Tibial nerve (tissue), 4 donors: Measurements from ENCODE around the gene HDDC3. TPM values are rescaled to one million over a fixed set of nuclear protein-coding genes. Genes with fewer than 3 reads are reported as not detected.

ENCODE experiments used
- DNase-seq, 2 donors: peaks; one replicate each; pipeline ENCODE4 v3.0.0-alpha.2; 2019; ENCODE audit warnings: low spot score in 2 of 2
- H3K27ac ChIP-seq, 4 donors: fragments of 200-600 bp; sonication (generic) in 3 of 4; one replicate each; pipeline ENCODE4 v1.5.1; 2017 to 2019; ENCODE audit warnings: mild to moderate bottlenecking in 1 of 4
- H3K27me3 ChIP-seq, 2 donors: fragments of 200-600 bp; sonication (generic) in 1 of 2; one replicate each; pipeline versions ENCODE4 v1.5.1 to v1.6.0; 2017 to 2019
- H3K36me3 ChIP-seq, 3 donors: fragments of 200-600 bp; sonication (generic); one replicate each; pipeline ENCODE4 v1.5.1; 2018 to 2019
- H3K4me1 ChIP-seq, 4 donors: fragments of 200-600 bp; sonication (generic) in 3 of 4; one replicate each; pipeline ENCODE4 v1.5.1; 2017 to 2019
- H3K4me3 ChIP-seq, 4 donors: fragments of 200-600 bp; sonication (generic) in 3 of 4; one replicate each; pipeline ENCODE4 v1.5.1; 2017 to 2019; ENCODE audit warnings: mild to moderate bottlenecking in 1 of 4, moderate library complexity in 1 of 4
- H3K9me3 ChIP-seq, 4 donors: fragments of 200-600 bp; sonication (generic) in 3 of 4; one replicate each; pipeline ENCODE4 v1.5.1; 2017 to 2019
- CTCF ChIP-seq, 5 experiments: fragments of 200-600 bp in 3 of 5; fragments of 450-650 bp in 2 of 5; sonication (generic) in 3 of 5; IDR thresholded peaks; one replicate each; pipeline ENCODE4 v1.5.1; 2016 to 2019; ENCODE audit warnings: antibody characterized with exemption in 5 of 5, mild to moderate bottlenecking in 3 of 5, moderate library complexity in 2 of 5
- EP300 ChIP-seq, 2 donors: sonication (generic); formaldehyde crosslinking; IDR thresholded peaks; one replicate each; pipeline ENCODE4 v1.6.1; 2017; ENCODE audit warnings: antibody characterized with exemption in 2 of 2, mild to moderate bottlenecking in 1 of 2
- POLR2A ChIP-seq, 2 donors: fragments of 450-650 bp; IDR thresholded peaks; one replicate each; pipeline ENCODE4 v1.6.1; 2017; ENCODE audit warnings: antibody characterized with exemption in 2 of 2, mild to moderate bottlenecking in 2 of 2, moderate library complexity in 2 of 2
- WGBS, 2 donors: methylation state at CpG; one replicate each; pipeline ENCODE4 v1.1.5; 2018; 5-methylcytosine and 5-hydroxymethylcytosine counted together
- total RNA-seq, 4 donors: library from RNA; depleted of rRNA; stranded (reverse); fragments of >200 nt; gene quantifications; one replicate each; pipeline ENCODE4 v1.1.0, GENCODE V29; 2016

Gene HDDC3
- total RNA-seq, 4 donors from 2014 or later = 16.5 to 22.5 (median 18.7) TPM

- Histone ChIP-seq H3K4me1 (no peaks in the 10 kb centered on the region), H3K27me3 (no peaks in the 10 kb centered on the region), H3K36me3 (peaks cover 0 to 46% (median 0%) of the 10 kb centered on the region in 3 donors), H3K4me3 (no peak overlapping the region), H3K27ac (no peak overlapping the region), H3K9me3 (no peaks in the 10 kb centered on the region)
- 87 to 96% methylated on average over 5 of the region's 5 CpGs for WGBS, 2 donors
- no peak for DNase-seq
- no peak for TF ChIP-seq CTCF (IDR thresholded peaks at IDR 0.05)
- no peak for TF ChIP-seq POLR2A (IDR thresholded peaks at IDR 0.05)
- no peak for TF ChIP-seq EP300 (IDR thresholded peaks at IDR 0.05)
Measured at GRCh38 chr15:90972133-90972532, 39.8 kb upstream of the HDDC3 start.

GRCh38 chr15:90970274-90970673 is 37.9 kb upstream of the HDDC3 start:
- no peak for TF ChIP-seq POLR2A (IDR thresholded peaks at IDR 0.05)
- TF ChIP-seq CTCF (IDR thresholded peaks at IDR 0.05) = no peak
- TF ChIP-seq EP300 (IDR thresholded peaks at IDR 0.05) = no peak
- Histone ChIP-seq H3K36me3 (peaks cover 0 to 54% (median 0%) of the 10 kb centered on the region in 3 donors), H3K27ac (no peak overlapping the region), H3K9me3 (no peaks in the 10 kb centered on the region), H3K4me3 (no peak overlapping the region), H3K4me1 (no peaks in the 10 kb centered on the region), H3K27me3 (no peaks in the 10 kb centered on the region)
- 96% methylated on average over 7 of the region's 7 CpGs for WGBS, 2 donors
- no peak for DNase-seq

- no peak for DNase-seq
- TF ChIP-seq EP300 (IDR thresholded peaks at IDR 0.05) (no peak), CTCF (IDR thresholded peaks at IDR 0.05) (no peak), POLR2A (IDR thresholded peaks at IDR 0.05) (no peak)
- H3K4me3 ChIP-seq = no peak overlapping the region
- H3K4me1 ChIP-seq = no peaks in the 10 kb centered on the region
- WGBS, 2 donors = 88 to 89% methylated on average over 1 of the region's 1 CpG
- H3K36me3 ChIP-seq = peaks cover 0 to 49% (median 0%) of the 10 kb centered on the region in 3 donors
- no peaks in the 10 kb centered on the region for H3K9me3 ChIP-seq
- no peak overlapping the region for H3K27ac ChIP-seq
- H3K27me3 ChIP-seq = no peaks in the 10 kb centered on the region
Measured at GRCh38 chr15:90968434-90968833, 36.1 kb upstream of the HDDC3 start.

- Histone ChIP-seq H3K27me3 (no peaks in the 10 kb centered on the region), H3K9me3 (no peaks in the 10 kb centered on the region), H3K4me1 (no peaks in the 10 kb centered on the region), H3K27ac (no peak overlapping the region), H3K4me3 (no peak overlapping the region), H3K36me3 (peaks cover 0 to 52% (median 0%) of the 10 kb centered on the region in 3 donors)
- 93 to 94% methylated on average over 5 of the region's 5 CpGs for WGBS, 2 donors
- TF ChIP-seq EP300 (IDR thresholded peaks at IDR 0.05) (no peak), CTCF (IDR thresholded peaks at IDR 0.05) (no peak), POLR2A (IDR thresholded peaks at IDR 0.05) (no peak)
- DNase-seq = no peak
Measured at GRCh38 chr15:90967206-90967605, 34.9 kb upstream of the HDDC3 start.

- Histone ChIP-seq H3K4me3 (no peak overlapping the region), H3K4me1 (no peaks in the 10 kb centered on the region), H3K9me3 (no peaks in the 10 kb centered on the region), H3K27me3 (no peaks in the 10 kb centered on the region), H3K27ac (no peak overlapping the region), H3K36me3 (peaks cover 0 to 62% (median 0%) of the 10 kb centered on the region in 3 donors)
- TF ChIP-seq CTCF (IDR thresholded peaks at IDR 0.05) = no peak
- no peak for TF ChIP-seq POLR2A (IDR thresholded peaks at IDR 0.05)
- TF ChIP-seq EP300 (IDR thresholded peaks at IDR 0.05) = no peak
- no peak for DNase-seq
- WGBS, 2 donors = 86 to 93% methylated on average over 9 of the region's 9 CpGs
Measured at GRCh38 chr15:90966262-90966661, 33.9 kb upstream of the HDDC3 start.
